Anterior cingulate cortex (tissue), 58 donors: ENCODE results near the gene BAZ1A.
"Not testable (repeated sequence)": the region's sequence is repeated elsewhere in the genome, so short reads cannot be mapped to it uniquely, and the experiment has no call there.

Experiments
- DNase-seq, 58 donors: peaks; one replicate each; lab custom pipeline; 2025; lab: John Stamatoyannopoulos, UW

BAZ1A gene

GRCh38 chr14:34794941-34795340 lies 80.2 kb downstream of the BAZ1A start:
- no peak for DNase-seq

- no peak for DNase-seq
Observed at GRCh38 chr14:34794217-34794616, 80.9 kb downstream of the BAZ1A start.

- no peak for DNase-seq
Observed at GRCh38 chr14:34792598-34792997, 82.6 kb downstream of the BAZ1A start.

- DNase-seq, result no peak
Observed at GRCh38 chr14:34785223-34786006, 89.7 kb downstream of the BAZ1A start.

- no peak for DNase-seq
Observed at GRCh38 chr14:34782031-34782430, 93.1 kb downstream of the BAZ1A start.

- no peak for DNase-seq
Observed at GRCh38 chr14:34781242-34781641, 93.9 kb downstream of the BAZ1A start.

- DNase-seq, result no peak
Observed at GRCh38 chr14:34780646-34781045, 94.5 kb downstream of the BAZ1A start.

GRCh38 chr14:34778744-34779143 lies 96.4 kb downstream of the BAZ1A start:
- DNase-seq, result no peak

GRCh38 chr14:34776611-34777010 lies 98.5 kb downstream of the BAZ1A start:
- DNase-seq, result no peak

- no peak for DNase-seq
Observed at GRCh38 chr14:34775922-34776321, 99.2 kb downstream of the BAZ1A start.

- no peak for DNase-seq
Observed at GRCh38 chr14:34775342-34775741, 99.8 kb downstream of the BAZ1A start.

- DNase-seq, result no peak
Observed at GRCh38 chr14:34770901-34771300, 104.3 kb downstream of the BAZ1A start.

GRCh38 chr14:34766606-34767005 lies 108.6 kb downstream of the BAZ1A start:
- DNase-seq, result no peak

- DNase-seq, result no peak
Observed at GRCh38 chr14:34766060-34766459, 109.1 kb downstream of the BAZ1A start.

GRCh38 chr14:34755215-34755614 lies 119.9 kb downstream of the BAZ1A start:
- DNase-seq, result no peak

GRCh38 chr14:34754687-34755086 lies 120.5 kb downstream of the BAZ1A start:
- no peak for DNase-seq

GRCh38 chr14:34750670-34751069 lies 124.5 kb downstream of the BAZ1A start:
- DNase-seq, result no peak

GRCh38 chr14:34750233-34750632 lies 124.9 kb downstream of the BAZ1A start:
- DNase-seq, result no peak

GRCh38 chr14:34749408-34749807 lies 125.8 kb downstream of the BAZ1A start:
- no peak for DNase-seq

- no peak for DNase-seq
Observed at GRCh38 chr14:34742270-34743115, 132.7 kb downstream of the BAZ1A start.

GRCh38 chr14:34741840-34742239 lies 133.3 kb downstream of the BAZ1A start:
- DNase-seq, result no peak

- DNase-seq, result not testable (repeated sequence)
Observed at GRCh38 chr14:34740139-34740538, 135.0 kb downstream of the BAZ1A start.
